GM12801 (cell line): ENCODE data around the gene SCAPER.

Experiments
- TF ChIP-seq, protein P1 (sequence below): IDR thresholded peaks from one replicate; pipeline ENCODE4 v1.5.1; 2011; ENCODE audit warnings: control low read depth; ENCODE audit not compliant: insufficient read length; ENCODE audit errors: extremely low read depth

SCAPER gene

DNA sequence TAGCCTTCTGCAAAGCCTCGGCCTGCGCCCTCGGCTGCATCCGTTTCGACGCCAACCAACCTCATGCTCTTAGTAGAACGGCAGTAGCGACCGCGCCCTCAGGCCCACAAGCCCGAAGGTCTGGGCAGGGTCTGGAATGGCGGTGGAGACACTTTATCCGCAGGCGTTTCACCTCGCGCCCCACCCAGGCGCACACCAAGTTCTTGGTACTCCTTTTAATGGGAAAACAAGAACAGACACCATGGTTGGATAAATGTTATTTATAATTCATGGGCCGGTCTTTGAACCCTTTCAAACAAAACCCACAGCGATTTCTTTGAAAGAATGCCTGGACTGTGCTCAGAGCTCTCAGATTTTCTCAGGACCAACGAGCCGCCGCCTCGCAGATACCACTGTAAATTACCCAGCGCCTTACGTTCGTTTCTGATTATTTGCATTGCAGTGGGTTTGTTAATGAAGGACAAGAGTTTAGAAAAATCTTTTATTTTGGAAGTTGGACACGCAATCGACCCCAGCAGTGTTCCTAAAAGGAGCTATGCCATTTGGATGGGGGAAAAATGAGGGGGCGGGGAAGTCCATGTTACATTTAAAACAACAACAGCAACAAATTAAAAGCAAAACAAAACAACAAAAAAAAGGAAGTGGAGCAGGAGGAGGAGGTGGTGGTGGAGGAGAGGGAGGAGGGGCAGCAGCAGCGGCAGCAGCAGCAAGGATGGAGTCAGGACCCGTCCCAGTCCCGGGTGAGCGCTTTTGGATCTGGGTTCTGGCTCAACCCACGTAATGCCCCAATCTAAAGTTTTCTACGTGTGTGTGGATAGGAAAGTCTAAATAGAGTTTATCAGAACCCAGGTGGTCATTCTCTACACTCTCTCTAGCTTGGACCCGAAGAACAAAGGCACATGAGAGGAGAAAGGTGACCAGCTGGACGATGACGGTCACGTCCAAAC is 569.6 kb downstream of the SCAPER start:
- TF ChIP-seq, protein P1, sequence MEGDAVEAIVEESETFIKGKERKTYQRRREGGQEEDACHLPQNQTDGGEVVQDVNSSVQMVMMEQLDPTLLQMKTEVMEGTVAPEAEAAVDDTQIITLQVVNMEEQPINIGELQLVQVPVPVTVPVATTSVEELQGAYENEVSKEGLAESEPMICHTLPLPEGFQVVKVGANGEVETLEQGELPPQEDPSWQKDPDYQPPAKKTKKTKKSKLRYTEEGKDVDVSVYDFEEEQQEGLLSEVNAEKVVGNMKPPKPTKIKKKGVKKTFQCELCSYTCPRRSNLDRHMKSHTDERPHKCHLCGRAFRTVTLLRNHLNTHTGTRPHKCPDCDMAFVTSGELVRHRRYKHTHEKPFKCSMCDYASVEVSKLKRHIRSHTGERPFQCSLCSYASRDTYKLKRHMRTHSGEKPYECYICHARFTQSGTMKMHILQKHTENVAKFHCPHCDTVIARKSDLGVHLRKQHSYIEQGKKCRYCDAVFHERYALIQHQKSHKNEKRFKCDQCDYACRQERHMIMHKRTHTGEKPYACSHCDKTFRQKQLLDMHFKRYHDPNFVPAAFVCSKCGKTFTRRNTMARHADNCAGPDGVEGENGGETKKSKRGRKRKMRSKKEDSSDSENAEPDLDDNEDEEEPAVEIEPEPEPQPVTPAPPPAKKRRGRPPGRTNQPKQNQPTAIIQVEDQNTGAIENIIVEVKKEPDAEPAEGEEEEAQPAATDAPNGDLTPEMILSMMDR = no peak

DNA sequence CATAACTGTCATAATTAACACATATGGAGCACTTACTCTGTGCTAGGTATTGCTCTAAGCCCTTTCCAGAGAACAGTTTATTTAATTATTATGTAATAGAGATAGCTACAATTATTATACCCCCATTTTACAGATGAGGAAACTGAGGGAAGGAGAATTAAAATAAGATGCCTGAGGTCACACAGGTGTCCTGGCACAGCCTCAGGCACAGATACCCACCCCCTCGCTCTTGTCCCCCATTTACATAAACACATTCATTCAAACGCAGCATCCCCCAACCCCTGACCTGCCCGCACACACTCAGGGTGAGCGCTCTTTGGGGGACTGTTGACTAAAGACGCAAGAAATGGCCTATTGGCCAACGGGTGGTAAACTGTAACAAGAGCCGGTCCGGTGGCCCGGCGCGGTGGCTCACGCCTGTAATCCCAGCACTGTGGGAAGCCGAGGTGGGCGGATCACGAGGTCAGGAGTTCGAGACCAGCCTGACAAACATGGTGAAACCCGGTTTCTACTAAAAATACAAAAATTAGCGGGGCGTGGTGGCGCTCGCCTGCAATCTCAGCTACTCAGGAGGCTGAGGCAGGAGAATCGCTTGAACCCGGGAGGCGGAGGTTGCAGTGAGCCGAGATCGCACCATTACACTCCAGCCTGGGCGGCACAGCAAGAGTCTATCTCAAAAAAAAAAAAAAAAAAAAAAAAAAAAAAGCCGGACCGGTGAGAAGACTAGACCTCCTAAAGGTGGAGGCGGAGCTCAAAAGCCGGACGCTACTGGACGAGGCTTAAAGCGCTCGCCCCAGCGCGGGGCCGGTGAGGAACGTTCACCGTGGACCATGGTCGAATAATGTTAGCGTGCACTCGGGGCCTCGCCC is 570.5 kb downstream of the SCAPER start:
- TF ChIP-seq, protein P1 = no peak

DNA sequence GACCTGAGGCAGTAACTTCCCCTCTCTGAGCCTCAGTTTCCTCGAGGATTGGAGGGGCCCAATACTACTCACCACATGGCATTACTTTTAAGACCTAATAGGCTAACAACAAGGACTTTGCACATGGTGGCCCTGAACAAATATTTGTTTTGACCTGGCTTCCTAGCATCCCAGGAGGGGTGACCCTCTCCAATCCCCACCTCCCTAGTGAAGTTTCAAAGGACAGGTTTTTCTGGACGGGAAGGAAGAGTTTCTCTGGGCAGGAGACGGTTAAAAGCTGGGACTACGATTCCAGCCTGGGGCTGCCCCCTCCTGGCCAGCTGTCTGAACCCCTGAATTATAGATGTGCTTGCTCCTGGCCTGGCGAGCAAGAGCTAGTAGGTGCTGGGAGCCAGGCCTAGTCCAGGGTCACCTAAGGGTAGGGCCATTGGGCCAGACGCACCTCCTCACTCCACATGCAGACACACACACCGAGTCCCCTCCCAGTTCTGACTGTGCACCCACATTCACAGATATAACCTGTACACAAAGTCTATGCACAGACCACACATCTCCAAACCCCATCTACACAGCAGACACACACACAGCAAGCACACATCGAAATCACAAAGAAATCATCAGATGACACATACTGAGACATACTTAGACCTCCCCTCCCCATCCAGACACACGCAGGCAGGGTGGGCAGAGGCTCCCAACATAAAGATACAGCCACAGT is 571.3 kb downstream of the SCAPER start:
- TF ChIP-seq, protein P1 = no peak

DNA sequence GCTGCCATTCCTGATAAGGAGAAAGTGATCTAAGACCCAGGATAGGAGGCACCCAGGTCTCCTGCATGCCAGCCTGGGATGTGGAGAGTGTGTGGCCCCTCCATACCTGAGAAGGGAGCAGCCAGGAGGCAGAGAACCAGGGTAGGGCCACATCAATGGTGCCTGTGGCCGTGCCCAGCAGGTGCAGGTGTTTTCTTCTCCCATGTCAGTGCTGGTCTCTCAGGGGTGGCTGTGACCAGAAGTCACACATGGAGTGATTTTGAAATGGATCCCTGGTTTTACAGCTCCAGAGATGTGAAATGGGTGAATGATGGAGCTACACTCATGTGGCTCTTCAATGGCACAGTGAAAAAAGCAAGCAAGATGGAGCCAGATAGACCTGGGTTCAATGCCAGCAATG is 571.8 kb downstream of the SCAPER start:
- TF ChIP-seq, protein P1 = no peak

DNA sequence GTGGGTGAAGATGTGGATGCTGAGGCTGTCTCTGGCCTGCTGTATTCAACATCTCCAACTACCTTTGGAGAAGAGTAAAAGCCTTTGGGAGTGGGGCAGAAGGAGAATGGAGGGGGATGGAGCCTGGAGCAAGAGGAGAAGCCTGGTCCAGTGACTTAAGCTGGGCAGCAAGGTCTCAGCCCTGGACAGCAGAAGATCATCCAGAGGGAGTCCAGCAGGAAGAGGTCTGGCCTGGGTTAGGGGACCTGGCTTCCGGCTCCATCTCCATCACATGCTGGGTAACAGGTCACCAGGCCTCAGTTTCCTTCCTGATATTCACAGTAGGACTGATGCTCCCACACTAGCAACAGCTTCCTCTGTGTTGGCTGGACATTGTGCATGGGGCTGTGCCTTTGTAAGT is 572.3 kb downstream of the SCAPER start:
- TF ChIP-seq, protein P1 = no peak

DNA sequence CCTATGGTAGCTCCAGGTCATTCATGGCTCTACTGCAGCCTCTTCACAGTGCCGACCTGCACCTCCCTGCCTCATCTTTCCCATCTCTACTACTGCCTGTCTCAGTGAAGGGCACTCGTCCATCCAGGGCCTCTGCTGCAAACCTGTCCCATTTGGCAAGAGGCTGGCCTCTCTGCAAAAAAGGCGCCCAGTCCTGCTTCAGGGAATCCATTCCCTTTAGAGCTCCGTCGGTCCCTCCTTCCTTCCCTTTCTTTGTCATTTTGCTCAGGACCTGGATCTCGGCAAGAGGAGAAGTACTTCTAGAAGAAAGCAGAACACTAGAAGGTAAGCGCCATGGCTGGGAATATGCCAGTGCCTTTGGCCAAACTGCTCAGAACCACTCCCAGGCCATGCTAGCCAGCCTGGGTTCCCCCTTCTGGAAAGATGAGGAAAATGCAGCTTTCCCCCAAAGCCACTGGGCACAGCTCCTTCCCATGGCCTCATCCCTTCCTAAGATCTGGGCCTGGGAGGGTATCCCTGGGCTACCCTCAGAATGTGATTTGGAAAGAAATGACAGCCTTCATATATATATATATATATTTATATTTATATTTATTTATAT is 575.0 kb downstream of the SCAPER start:
- TF ChIP-seq, protein P1 = no peak
